GM18870 (cell line): ENCODE results near the gene OBSCN.

Experiments used
- ATAC-seq: cut with Tn5 transposase; IDR thresholded peaks from one replicate; pipeline ENCODE4 v1.9.1; 2021; ENCODE audit warnings: moderate library complexity; ENCODE audit not compliant: unreplicated experiment

Gene OBSCN

GRCh38 chr1:228337711-228338520 lies 130.1 kb downstream of the OBSCN start:
- ATAC-seq: no peak

DNA sequence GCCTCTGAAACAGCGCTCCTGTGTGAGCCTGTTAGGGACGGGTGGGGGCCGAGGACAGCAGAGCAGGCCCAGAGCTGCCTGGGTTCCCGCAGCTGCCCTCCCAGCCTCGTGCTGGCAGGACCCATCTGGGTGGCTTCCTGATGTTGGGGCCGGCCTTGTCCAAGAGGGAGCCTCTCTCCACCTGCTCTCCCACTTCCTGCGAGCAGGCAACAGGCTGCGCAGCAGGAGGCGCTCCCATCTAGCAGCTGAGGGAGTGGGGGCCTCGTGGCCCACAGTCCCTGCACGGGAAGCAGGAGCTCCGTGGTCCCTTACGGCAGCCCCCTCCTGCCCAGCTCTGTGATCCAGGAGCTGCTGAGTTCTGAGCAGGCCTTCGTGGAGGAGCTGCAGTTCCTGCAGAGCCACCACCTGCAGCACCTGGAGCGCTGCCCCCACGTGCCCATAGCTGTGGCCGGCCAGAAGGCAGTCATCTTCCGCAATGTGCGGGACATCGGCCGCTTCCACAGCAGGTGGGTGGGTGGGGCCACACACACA lies 130.7 kb downstream of the OBSCN start:
- ATAC-seq: no peak

GRCh38 chr1:228339059-228339704 lies 131.3 kb downstream of the OBSCN start:
- ATAC-seq: no peak

- no peak for ATAC-seq
Measured at GRCh38 chr1:228339766-228340685, 132.2 kb downstream of the OBSCN start.

DNA sequence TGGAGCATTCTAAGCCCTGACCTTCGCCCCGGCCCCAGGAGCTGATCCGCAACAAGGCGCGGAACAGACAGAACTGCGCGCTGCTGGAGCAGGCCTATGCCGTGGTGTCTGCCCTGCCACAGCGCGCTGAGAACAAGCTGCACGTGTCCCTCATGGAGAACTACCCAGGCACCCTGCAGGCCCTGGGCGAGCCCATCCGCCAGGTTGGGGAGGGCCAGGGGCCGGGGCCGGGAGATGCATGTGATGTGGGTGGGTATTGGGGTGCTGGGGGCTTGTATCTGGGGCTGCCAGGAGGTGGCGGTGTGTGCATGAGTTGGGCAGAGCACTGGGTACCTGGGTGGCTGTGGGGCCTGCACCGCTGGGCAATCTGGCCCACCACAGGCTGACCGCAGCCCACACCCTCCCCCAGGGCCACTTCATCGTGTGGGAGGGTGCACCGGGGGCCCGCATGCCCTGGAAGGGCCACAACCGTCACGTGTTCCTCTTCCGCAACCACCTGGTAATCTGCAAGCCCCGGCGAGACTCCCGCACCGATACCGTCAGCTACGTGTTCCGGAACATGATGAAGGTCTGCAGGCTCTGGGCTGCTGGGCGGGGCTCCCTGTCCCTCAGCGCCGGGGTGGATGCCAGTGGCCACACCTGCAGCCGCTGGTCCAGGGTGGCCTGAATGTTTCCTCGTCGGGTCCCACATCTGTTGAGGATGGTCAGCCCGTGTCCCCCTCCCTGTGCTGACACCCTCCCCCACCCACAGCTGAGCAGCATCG lies 133.0 kb downstream of the OBSCN start:
- no peak for ATAC-seq

DNA sequence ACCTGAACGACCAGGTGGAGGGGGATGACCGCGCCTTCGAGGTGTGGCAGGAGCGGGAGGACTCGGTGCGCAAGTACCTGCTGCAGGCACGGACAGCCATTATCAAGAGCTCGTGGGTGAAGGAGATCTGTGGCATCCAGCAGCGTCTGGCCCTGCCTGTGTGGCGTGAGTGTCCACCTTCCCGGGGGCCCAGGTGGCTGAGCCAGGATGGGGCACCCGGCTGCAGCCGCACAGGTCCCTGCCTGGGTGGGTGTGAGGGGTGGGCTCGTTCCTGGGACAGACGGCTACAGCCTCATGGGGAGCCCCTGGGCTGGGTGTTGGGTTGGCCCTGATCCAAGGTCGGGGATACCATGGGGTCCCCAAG lies 133.6 kb downstream of the OBSCN start:
- ATAC-seq: no peak

DNA sequence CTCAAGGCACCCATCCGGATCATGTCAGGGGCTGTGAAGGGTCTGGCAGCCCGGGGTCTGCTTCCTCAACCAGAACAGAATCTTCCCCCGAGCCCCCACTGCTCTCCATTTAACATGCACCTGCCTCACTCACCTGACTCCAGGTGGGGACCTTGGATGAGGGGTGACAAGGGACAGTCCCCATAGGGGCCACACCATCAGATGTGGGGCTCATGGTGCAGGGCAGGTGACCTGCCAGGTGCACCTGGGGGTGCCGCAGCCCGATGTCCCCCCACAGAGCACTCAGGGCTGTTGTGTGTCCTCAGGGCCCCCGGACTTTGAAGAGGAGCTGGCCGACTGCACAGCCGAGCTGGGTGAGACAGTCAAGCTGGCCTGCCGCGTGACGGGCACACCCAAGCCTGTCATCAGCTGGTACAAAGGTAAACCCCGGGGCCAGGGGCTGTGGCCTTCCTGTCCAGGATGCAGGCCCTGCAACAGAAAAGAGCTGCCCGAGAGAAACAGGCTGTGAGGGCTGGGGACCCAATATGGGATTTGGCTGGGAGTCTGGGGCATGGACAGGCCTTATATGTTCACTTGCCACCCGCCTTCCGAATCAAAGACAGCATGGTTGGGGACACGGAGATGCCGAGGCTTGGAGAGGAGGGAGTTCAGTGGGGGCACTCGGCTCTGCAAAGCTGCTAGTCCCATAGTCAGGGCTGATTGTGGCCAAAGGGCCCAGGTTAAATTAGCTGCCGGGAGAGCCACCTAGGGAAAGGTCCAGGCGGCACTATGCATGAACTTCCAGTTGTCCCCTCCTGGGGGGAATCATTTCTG lies 134.2 kb downstream of the OBSCN start:
- no peak for ATAC-seq

- ATAC-seq: no peak
Measured at GRCh38 chr1:228342627-228343190, 134.9 kb downstream of the OBSCN start.

DNA sequence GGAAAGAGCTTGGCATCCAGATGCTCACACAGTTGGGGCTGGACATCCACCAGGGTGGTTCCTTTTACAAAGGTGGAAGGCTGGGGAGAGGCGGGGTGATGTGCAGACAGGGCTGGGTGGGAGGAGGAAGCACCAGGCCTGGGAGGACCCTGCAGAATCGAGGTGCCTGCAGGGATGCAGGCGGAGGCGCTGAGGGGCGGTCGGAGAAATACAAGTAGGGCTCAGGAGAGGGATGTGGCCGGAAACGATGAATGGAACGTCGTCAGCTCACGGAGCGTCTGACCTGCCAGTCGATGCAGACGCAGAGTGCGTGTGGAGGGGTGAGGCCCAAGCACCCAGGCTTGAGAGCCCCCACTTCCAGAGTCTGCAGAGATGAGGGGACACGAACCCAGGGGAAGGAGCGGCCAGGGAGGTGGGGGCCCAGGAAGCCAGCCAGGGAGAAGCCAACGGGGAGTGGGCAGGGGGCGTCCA lies 135.4 kb downstream of the OBSCN start:
- no peak for ATAC-seq

- no peak for ATAC-seq
Measured at GRCh38 chr1:228344631-228345072, 136.8 kb downstream of the OBSCN start.

DNA sequence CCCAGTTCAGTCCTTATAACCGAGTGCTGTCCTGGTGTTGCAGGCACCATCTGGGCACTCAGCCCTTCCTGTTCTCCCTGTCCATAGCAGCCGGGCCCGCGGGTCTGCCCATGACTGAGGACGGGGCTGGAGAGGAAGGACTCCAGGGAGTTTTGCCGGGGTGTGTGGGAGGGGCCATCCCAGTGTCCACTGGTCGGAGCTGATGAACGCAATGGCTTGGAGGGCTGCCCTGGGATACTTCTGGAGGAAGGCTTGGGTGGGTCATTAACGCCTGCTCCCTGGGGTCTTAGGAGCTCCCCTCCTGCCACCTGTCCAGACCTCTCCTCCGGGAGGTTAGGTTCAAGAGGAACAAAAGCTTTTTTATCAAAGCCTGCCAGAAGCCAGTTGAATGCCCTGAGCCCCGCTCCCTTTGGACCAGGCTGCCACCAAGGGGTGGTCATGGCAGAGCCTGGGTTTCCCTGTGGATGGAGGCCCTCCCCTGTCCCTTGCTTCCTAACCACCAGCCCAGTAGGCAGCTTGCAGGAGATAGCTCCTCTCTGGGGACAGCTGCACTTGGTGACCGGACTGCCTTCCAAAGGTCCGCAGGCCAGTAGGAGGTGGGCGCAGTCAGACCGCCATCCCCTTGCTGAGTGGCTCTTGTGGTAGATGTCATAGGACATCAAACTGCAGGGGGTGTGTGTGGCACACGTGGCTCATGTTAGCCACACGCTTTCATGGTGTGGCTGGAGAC lies 137.5 kb downstream of the OBSCN start:
- ATAC-seq: no peak

DNA sequence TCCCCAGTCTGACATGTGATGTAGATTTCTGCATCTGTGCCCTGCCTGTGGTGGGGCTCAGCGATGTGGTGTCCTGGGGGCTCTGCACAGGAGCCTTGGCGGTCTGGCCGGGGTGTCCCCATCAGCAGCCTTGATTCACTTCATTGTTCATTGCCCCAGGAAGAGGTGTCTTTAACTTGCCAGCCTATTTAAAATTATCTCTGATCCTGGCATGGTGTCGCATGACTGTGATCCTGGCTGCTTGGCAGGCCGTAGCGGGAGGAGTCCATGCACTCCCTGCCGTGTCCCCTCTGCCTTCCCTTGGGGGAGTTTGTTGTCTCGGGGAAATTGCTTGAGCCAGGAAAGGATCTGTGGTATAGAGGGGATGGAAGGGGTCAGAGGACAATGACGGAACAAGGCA lies 138.9 kb downstream of the OBSCN start:
- ATAC-seq: no peak

DNA sequence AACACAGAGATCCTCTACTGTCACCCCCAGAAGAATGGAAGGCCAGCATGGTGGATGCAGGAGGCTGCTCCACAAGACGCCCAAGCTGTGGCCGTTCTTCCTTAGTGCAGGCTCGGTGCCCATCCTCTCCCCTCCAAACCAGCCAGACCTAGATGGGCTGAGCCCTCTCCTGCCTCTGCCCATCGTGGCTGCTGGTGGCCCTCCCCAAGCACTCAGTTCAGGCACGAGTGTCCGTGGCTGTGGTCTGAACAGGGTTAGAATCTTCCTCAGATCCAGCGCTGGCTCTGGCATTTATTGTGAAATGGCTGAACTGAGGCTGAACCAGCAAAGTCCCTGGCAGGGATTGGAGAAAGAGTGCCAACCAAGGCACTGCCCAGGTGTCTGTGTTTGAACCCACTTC lies 139.3 kb downstream of the OBSCN start:
- no peak for ATAC-seq

GRCh38 chr1:228348708-228349467 lies 141.0 kb downstream of the OBSCN start:
- ATAC-seq: no peak

GRCh38 chr1:228349701-228350171 lies 141.9 kb downstream of the OBSCN start:
- ATAC-seq: no peak

DNA sequence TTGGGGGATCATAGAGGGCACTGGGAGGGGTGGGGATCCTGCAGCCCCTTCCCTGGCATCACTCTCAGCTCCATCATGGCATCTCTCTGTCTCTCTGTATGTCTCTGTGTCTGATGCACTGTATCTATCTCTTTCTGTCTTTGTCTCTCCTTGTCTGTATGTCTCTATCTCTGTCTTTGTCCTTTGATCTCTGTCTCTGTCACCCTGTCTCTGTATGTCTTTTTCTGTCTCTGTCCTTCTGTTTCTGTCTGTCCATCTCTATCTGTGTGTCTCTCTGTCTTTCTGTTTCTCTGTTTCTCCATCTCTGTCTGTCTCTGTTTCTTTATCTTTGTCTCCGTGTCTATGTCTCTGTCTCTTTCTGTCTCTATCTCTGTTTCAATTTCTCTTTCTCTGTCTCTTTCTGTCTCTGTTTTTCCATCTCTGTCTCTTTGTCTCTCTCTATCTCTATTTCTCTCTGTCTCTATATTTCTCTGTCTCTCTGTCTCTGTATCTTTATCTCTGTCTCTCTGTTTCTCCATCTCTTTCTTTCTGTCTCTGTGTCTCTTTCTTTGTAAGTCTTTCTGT lies 142.4 kb downstream of the OBSCN start:
- no peak for ATAC-seq
